HUES6 (cell line): ENCODE measurements around the gene KLC1.
"Not testable (repeated sequence)": the region's sequence is repeated elsewhere in the genome, so short reads cannot be mapped to it uniquely, and the experiment has no call there.

Source experiments
- H3K27ac ChIP-seq: 2 replicates; pipeline ENCODE4 v1.7.0; 2013; ENCODE audit warnings: low read depth, mild to moderate bottlenecking, low read length, inconsistent platforms
- H3K27me3 ChIP-seq: 2 replicates; pipeline ENCODE4 v1.6.1; 2013; ENCODE audit warnings: low read length; ENCODE audit not compliant: control insufficient read depth, insufficient read depth
- H3K36me3 ChIP-seq: 2 replicates; pipeline ENCODE4 v1.6.1; 2013; ENCODE audit warnings: low read length; ENCODE audit not compliant: control insufficient read depth, insufficient read depth
- H3K4me1 ChIP-seq: 2 replicates; pipeline ENCODE4 v1.6.1; 2013; ENCODE audit warnings: low read length; ENCODE audit not compliant: control insufficient read depth, insufficient read depth
- H3K4me3 ChIP-seq: 2 replicates; pipeline ENCODE4 v1.5.1; 2013; ENCODE audit warnings: low read depth, low read length
- H3K9ac ChIP-seq: one replicate; pipeline ENCODE4 v1.6.1; 2013; ENCODE audit warnings: mild to moderate bottlenecking, low read length
- H3K9me3 ChIP-seq: 2 replicates; pipeline ENCODE4 v1.6.1; 2013; ENCODE audit warnings: low read depth, low read length; ENCODE audit not compliant: control insufficient read depth, insufficient read depth

Gene KLC1

GRCh38 chr14:103649001-103649400 lies 20.0 kb downstream of the KLC1 start:
- Histone ChIP-seq H3K9me3 (no peaks in the 10 kb centered on the region), H3K27me3 (no peaks in the 10 kb centered on the region), H3K36me3 (peaks cover 5% of the 10 kb centered on the region), H3K4me1 (no peaks in the 10 kb centered on the region), H3K27ac (no peak overlapping the region), H3K9ac (no peak overlapping the region), H3K4me3 (no peak overlapping the region)

GRCh38 chr14:103650213-103650612 lies 21.2 kb downstream of the KLC1 start:
- Histone ChIP-seq H3K4me3 (no peak overlapping the region), H3K36me3 (peaks cover 17% of the 10 kb centered on the region), H3K27ac (no peak overlapping the region), H3K27me3 (no peaks in the 10 kb centered on the region), H3K4me1 (no peaks in the 10 kb centered on the region), H3K9me3 (no peaks in the 10 kb centered on the region), H3K9ac (no peak overlapping the region)

GRCh38 chr14:103651585-103651984 lies 22.6 kb downstream of the KLC1 start:
- H3K27ac ChIP-seq, result no peak overlapping the region
- H3K9ac ChIP-seq, result no peak overlapping the region
- no peaks in the 10 kb centered on the region for H3K4me1 ChIP-seq
- H3K36me3 ChIP-seq, result peaks cover 31% of the 10 kb centered on the region
- H3K4me3 ChIP-seq, result no peak overlapping the region
- no peaks in the 10 kb centered on the region for H3K27me3 ChIP-seq
- no peaks in the 10 kb centered on the region for H3K9me3 ChIP-seq

GRCh38 chr14:103652806-103653205 lies 23.8 kb downstream of the KLC1 start:
- Histone ChIP-seq H3K4me1 (no peaks in the 10 kb centered on the region), H3K27ac (no peak overlapping the region), H3K9ac (no peak overlapping the region), H3K36me3 (peaks cover 43% of the 10 kb centered on the region), H3K4me3 (no peak overlapping the region), H3K27me3 (no peaks in the 10 kb centered on the region), H3K9me3 (no peaks in the 10 kb centered on the region)

GRCh38 chr14:103653336-103653735 lies 24.3 kb downstream of the KLC1 start:
- H3K27ac ChIP-seq, result not testable (repeated sequence)

GRCh38 chr14:103653805-103654204 lies 24.8 kb downstream of the KLC1 start:
- Histone ChIP-seq H3K4me1 (no peaks in the 10 kb centered on the region), H3K4me3 (no peak overlapping the region), H3K27me3 (no peaks in the 10 kb centered on the region), H3K27ac (no peak overlapping the region), H3K36me3 (peaks cover 47% of the 10 kb centered on the region), H3K9me3 (no peaks in the 10 kb centered on the region), H3K9ac (no peak overlapping the region)

More at GRCh38 chr14:103653336-103653735, 24.3 kb downstream of the KLC1 start:
- not testable (repeated sequence) for H3K4me3 ChIP-seq, H3K27me3 ChIP-seq, H3K9me3 ChIP-seq, H3K9ac ChIP-seq, H3K4me1 ChIP-seq
- H3K36me3 ChIP-seq, result peaks cover 46% of the 10 kb centered on the region

GRCh38 chr14:103654619-103655018 lies 25.6 kb downstream of the KLC1 start:
- no peaks in the 10 kb centered on the region for H3K4me1 ChIP-seq
- no peak overlapping the region for H3K9ac ChIP-seq
- H3K4me3 ChIP-seq, result no peak overlapping the region
- H3K9me3 ChIP-seq, result no peaks in the 10 kb centered on the region
- H3K27ac ChIP-seq, result no peak overlapping the region
- peaks cover 54% of the 10 kb centered on the region for H3K36me3 ChIP-seq
- H3K27me3 ChIP-seq, result no peaks in the 10 kb centered on the region

GRCh38 chr14:103656031-103656755 lies 27.2 kb downstream of the KLC1 start:
- H3K36me3 ChIP-seq, result peaks cover 65% of the 10 kb centered on the region
- no peak overlapping the region for H3K27ac ChIP-seq
- no peaks in the 10 kb centered on the region for H3K27me3 ChIP-seq
- no peaks in the 10 kb centered on the region for H3K4me1 ChIP-seq
- H3K9ac ChIP-seq, result no peak overlapping the region
- H3K9me3 ChIP-seq, result no peaks in the 10 kb centered on the region
- no peak overlapping the region for H3K4me3 ChIP-seq

GRCh38 chr14:103656756-103657133 lies 27.7 kb downstream of the KLC1 start:
- H3K9me3 ChIP-seq, result no peaks in the 10 kb centered on the region
- H3K27me3 ChIP-seq, result no peaks in the 10 kb centered on the region
- H3K36me3 ChIP-seq, result peaks cover 70% of the 10 kb centered on the region
- no peaks in the 10 kb centered on the region for H3K4me1 ChIP-seq
- no peak overlapping the region for H3K27ac ChIP-seq
- H3K9ac ChIP-seq, result no peak overlapping the region
- H3K4me3 ChIP-seq, result no peak overlapping the region

GRCh38 chr14:103657471-103657870 lies 28.5 kb downstream of the KLC1 start:
- H3K4me3 ChIP-seq, result no peak overlapping the region
- no peak overlapping the region for H3K9ac ChIP-seq
- peaks cover 77% of the 10 kb centered on the region for H3K36me3 ChIP-seq
- H3K27ac ChIP-seq, result no peak overlapping the region
- no peaks in the 10 kb centered on the region for H3K4me1 ChIP-seq
- no peaks in the 10 kb centered on the region for H3K27me3 ChIP-seq
- H3K9me3 ChIP-seq, result no peaks in the 10 kb centered on the region

GRCh38 chr14:103659631-103660030 lies 30.6 kb downstream of the KLC1 start:
- Histone ChIP-seq H3K9ac (no peak overlapping the region), H3K27me3 (no peaks in the 10 kb centered on the region), H3K4me1 (no peaks in the 10 kb centered on the region), H3K4me3 (no peak overlapping the region), H3K9me3 (no peaks in the 10 kb centered on the region), H3K27ac (no peak overlapping the region), H3K36me3 (peaks cover 85% of the 10 kb centered on the region)
